Vagina (tissue), 2 donors: ENCODE measurements around the gene ITGB7. TPM values are rescaled to one million over a fixed set of nuclear protein-coding genes. Genes with fewer than 3 reads are reported as not detected.

Experiments used
- DNase-seq, 2 donors: peaks; one replicate each; pipeline ENCODE4 v3.0.0-alpha.2; 2017; ENCODE audit errors: extremely low spot score in 2 of 2
- H3K27ac ChIP-seq: fragments of 200-600 bp; sonication (generic); one replicate; pipeline ENCODE4 v1.5.1; 2019
- H3K27me3 ChIP-seq: fragments of 200-600 bp; sonication (generic); one replicate; pipeline ENCODE4 v1.5.1; 2019
- H3K36me3 ChIP-seq, 2 donors: fragments of 200-600 bp; sonication (generic); one replicate each; pipeline ENCODE4 v1.5.1; 2017 to 2019
- H3K4me1 ChIP-seq: fragments of 200-600 bp; sonication (generic); one replicate; pipeline ENCODE4 v1.5.1; 2019
- H3K4me3 ChIP-seq, 2 donors: fragments of 200-600 bp; sonication (generic); 1 replicate in 1 of 2; 2 replicates in 1 of 2; pipeline ENCODE4 v1.5.1; 2016 to 2019
- H3K9me3 ChIP-seq: fragments of 200-600 bp; sonication (generic); one replicate; pipeline ENCODE4 v1.5.1; 2019
- CTCF ChIP-seq, 3 experiments: fragments of 450-650 bp in 2 of 3; fragments of 200-600 bp in 1 of 3; sonication (generic) in 1 of 3; IDR thresholded peaks; one replicate each; pipeline ENCODE4 v1.5.1; 2017 to 2019; ENCODE audit warnings: antibody characterized with exemption in 3 of 3, mild to moderate bottlenecking in 2 of 3, moderate library complexity in 2 of 3
- POLR2A ChIP-seq, 2 donors: fragments of 450-650 bp; IDR thresholded peaks; one replicate each; pipeline ENCODE4 v1.6.1; 2017; ENCODE audit warnings: antibody characterized with exemption in 2 of 2, mild to moderate bottlenecking in 2 of 2, moderate library complexity in 2 of 2
- POLR2AphosphoS5 ChIP-seq, 2 donors: sonication (generic); formaldehyde crosslinking; IDR thresholded peaks; one replicate each; pipeline ENCODE4 v1.9.0; 2017; ENCODE audit warnings: antibody characterized with exemption in 2 of 2, mild to moderate bottlenecking in 2 of 2, low read depth in 1 of 2; ENCODE audit not compliant: insufficient read depth in 1 of 2
- intact Hi-C: fragments of 100-400 bp; cut with DNase I; formaldehyde crosslinking; loops from one replicate; pipeline ENCODE4 v1.15.1; 2023
- total RNA-seq: library from RNA; depleted of rRNA; stranded (reverse); fragments of >200 nt; gene quantifications from one replicate; pipeline ENCODE4 v1.2.3, GENCODE V29; 2016

Gene ITGB7
- total RNA-seq, 1 donor from 2014 or later, result 3.7 TPM

- intact Hi-C loops, result loop anchor here (5.0 to 10.0 kb wide), 2 partner anchors 34 to 197 kb away; a partner anchor contains a TSS
- no peaks in the 10 kb centered on the region for H3K27me3 ChIP-seq
- peaks cover 0 to 28% of the 10 kb centered on the region in 2 donors for H3K36me3 ChIP-seq
- peak overlapping the region; percentile 99 for H3K27ac ChIP-seq
- H3K9me3 ChIP-seq, result no peaks in the 10 kb centered on the region
- H3K4me3 ChIP-seq, result peak overlapping the region; percentile 75 to 91
- H3K4me1 ChIP-seq, result peaks cover 74% of the 10 kb centered on the region
- DNase-seq, result no peak
- no peak for TF ChIP-seq POLR2A (IDR thresholded peaks at IDR 0.05)
- TF ChIP-seq CTCF (IDR thresholded peaks at IDR 0.05), result no peak
- no peak for TF ChIP-seq POLR2AphosphoS5 (IDR thresholded peaks at IDR 0.05; ENCODE audit: insufficient read depth in 1 of 2, low read depth in 1 of 2)
These were observed 10.9 kb upstream of the ITGB7 start for GRCh38 chr12:53217931-53218307.

- H3K4me1 ChIP-seq, result peaks cover 70% of the 10 kb centered on the region
- peak overlapping the region; percentile 99 for H3K27ac ChIP-seq
- H3K36me3 ChIP-seq, result peaks cover 0 to 34% of the 10 kb centered on the region in 2 donors
- no peak for DNase-seq
- no peaks in the 10 kb centered on the region for H3K27me3 ChIP-seq
- TF ChIP-seq POLR2A (IDR thresholded peaks at IDR 0.05) (no peak), CTCF (IDR thresholded peaks at IDR 0.05) (no peak), POLR2AphosphoS5 (IDR thresholded peaks at IDR 0.05; ENCODE audit: insufficient read depth in 1 of 2, low read depth in 1 of 2) (peak; percentile 57 to 62)
- peak overlapping the region; percentile 75 to 91 for H3K4me3 ChIP-seq
- intact Hi-C loops, result loop anchor here (5.0 to 10.0 kb wide), 2 partner anchors 35 to 198 kb away; a partner anchor contains a TSS
- H3K9me3 ChIP-seq, result no peaks in the 10 kb centered on the region
These were observed 10.2 kb upstream of the ITGB7 start for GRCh38 chr12:53217051-53217930.

- Histone ChIP-seq H3K27ac (peak overlapping the region; percentile 99), H3K9me3 (no peaks in the 10 kb centered on the region), H3K27me3 (no peaks in the 10 kb centered on the region), H3K36me3 (peaks cover 0 to 52% of the 10 kb centered on the region in 2 donors), H3K4me1 (peaks cover 64% of the 10 kb centered on the region), H3K4me3 (no peak overlapping the region)
- DNase-seq, result no peak
- intact Hi-C loops, result loop anchor here (5.0 to 10.0 kb wide), 2 partner anchors 37 to 199 kb away; a partner anchor contains a TSS
- no peak for TF ChIP-seq POLR2A (IDR thresholded peaks at IDR 0.05)
- no peak for TF ChIP-seq CTCF (IDR thresholded peaks at IDR 0.05)
- no peak for TF ChIP-seq POLR2AphosphoS5 (IDR thresholded peaks at IDR 0.05; ENCODE audit: insufficient read depth in 1 of 2, low read depth in 1 of 2)
These were observed 8.4 kb upstream of the ITGB7 start for GRCh38 chr12:53215497-53215896.

DNA sequence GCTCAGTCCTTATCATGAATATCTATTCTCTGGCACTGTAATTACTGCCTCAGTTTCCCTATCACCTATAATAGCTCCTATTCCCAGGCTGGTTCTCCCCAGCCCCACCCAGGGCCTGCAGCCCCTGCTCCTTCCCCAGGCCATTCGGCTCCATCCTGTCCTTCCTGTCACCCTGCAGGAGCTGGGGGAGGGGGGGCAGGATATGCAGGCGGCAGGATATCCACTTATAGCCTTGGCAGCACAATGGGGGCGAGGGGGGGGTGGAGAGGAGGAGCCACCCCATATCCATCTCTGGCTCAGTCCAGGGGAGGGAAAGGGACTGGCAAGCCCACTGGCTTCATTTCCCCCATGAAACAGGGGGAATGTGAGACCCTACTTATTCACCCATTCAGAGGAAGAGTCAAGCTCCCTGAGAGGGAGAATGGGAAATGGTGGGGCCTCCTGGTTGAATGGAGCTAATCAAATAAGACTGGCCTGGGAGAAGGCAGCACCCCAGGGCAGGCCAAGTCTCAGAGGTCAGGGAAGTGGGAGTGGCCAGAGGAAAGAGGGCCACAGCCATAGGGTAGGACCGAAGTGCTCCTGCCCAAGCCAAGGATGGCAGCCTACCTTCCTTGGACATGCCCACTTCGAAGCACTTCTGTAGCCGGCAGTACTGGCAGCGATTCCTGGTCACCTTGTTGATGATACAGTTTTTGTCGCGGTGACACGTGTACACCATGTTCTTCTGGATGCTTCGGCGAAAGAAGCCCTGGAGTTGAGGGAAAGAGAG is 7.8 kb upstream of the ITGB7 start:
- no peak for TF ChIP-seq POLR2AphosphoS5 (IDR thresholded peaks at IDR 0.05; ENCODE audit: insufficient read depth in 1 of 2, low read depth in 1 of 2)
- no peak for TF ChIP-seq POLR2A (IDR thresholded peaks at IDR 0.05)
- no peak for TF ChIP-seq CTCF (IDR thresholded peaks at IDR 0.05)
- H3K27me3 ChIP-seq, result no peaks in the 10 kb centered on the region
- H3K4me1 ChIP-seq, result peaks cover 64% of the 10 kb centered on the region
- H3K4me3 ChIP-seq, result no peak overlapping the region
- H3K9me3 ChIP-seq, result no peaks in the 10 kb centered on the region
- intact Hi-C loops, result loop anchor here (5.0 to 10.0 kb wide), 3 partner anchors 37 to 200 kb away; a partner anchor contains a TSS
- peaks cover 0 to 58% of the 10 kb centered on the region in 2 donors for H3K36me3 ChIP-seq
- no peak for DNase-seq
- H3K27ac ChIP-seq, result peak overlapping the region; percentile 99
